ENCODE data around the gene NLRP8. TPM values are rescaled to one million over a fixed set of nuclear protein-coding genes. Genes with fewer than 3 reads are reported as not detected.
A peak's percentile ranks its signal among the peaks of the same experiment; 100 is the strongest.

NLRP8 gene
- total and polyA plus RNA-seq, 2 experiments from 2014 or later: not detected

DNA sequence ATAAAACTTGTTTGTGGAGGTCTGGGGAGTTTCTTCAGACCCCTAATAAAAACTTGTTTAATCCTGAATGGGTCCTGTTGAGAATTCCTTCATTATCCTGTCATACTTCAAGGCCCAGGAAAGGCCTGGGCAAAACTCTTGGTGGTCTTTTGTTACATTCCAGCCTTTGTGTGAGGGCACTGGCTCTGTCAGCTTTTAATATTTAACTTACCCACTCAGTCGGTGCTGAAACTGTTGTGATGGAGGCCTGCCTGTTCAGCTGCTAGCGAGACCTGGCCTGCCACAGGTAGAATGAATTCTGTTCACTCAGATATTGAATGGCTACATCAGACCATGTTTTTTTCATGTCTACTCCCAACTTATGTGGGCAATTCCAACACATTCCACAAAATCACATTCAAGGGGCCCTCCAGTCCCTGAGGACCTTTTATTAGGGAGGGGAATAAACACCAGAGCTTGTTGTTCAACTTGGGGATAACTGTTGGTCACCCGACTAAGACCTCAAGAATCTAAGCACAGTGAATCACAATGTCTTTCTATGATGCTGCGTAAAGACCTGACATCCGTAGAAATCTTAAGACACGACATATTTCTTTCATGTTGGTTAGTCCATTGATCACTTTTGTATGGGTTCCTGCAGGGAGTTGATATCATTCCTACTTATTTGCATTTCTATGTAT lies 12.5 kb downstream of the NLRP8 start:
- H3K27me3 Mint-ChIP-seq (ENCODE audit: insufficient read depth, low read depth, poor library complexity): peaks cover 1% of the 10 kb centered on the region
- H3K36me3 Mint-ChIP-seq (ENCODE audit: low read depth): peaks cover 24% of the 10 kb centered on the region
- H3K4me2 ChIP-seq: no peak overlapping the region
- peaks cover 98% of the 10 kb centered on the region for H3K9me3 Mint-ChIP-seq
- H3K4me3 ChIP-seq: no peak overlapping the region
- no peaks in the 10 kb centered on the region for H3K79me2 ChIP-seq (replicated peaks; ENCODE audit: insufficient read depth)
- no peaks in the 10 kb centered on the region for H3K9me2 ChIP-seq (ENCODE audit: insufficient read depth)
- H2AFZ ChIP-seq: no peak overlapping the region
- H3K27ac ChIP-seq (ENCODE audit: low read depth): no peak overlapping the region
- H3K27me3 ChIP-seq (ENCODE audit: insufficient read depth): no peaks in the 10 kb centered on the region
- ATAC-seq: no peak
- no peak overlapping the region for H3K4me3 Mint-ChIP-seq
- H3K4me1 ChIP-seq (ENCODE audit: insufficient read depth): no peaks in the 10 kb centered on the region
- DNase-seq (ENCODE audit: low spot score): no peak
- 0 out of 2 replicates have a peak, but pooled peaks cover 7% of the 10 kb centered on the region for H3K36me3 ChIP-seq (ENCODE audit: insufficient read depth)
- no peaks in the 10 kb centered on the region for H3F3A ChIP-seq (replicated peaks; ENCODE audit: low read depth)
- H4K20me1 ChIP-seq (replicated peaks; ENCODE audit: insufficient read depth): no peaks in the 10 kb centered on the region
- no peak overlapping the region for H3K27ac Mint-ChIP-seq
- no peaks in the 10 kb centered on the region for H3K4me1 Mint-ChIP-seq
- TF ChIP-seq CREB1 (CRISPR knock-in tag; IDR thresholded peaks at IDR 0.05; ENCODE audit: low read depth) (no peak), EZH2phosphoT487 (IDR thresholded peaks at IDR 0.05; ENCODE audit: unreplicated experiment) (no peak), STAT1 (IDR thresholded peaks at IDR 0.05; ENCODE audit: unreplicated experiment) (no peak), ZNF331 (CRISPR knock-in tag; IDR thresholded peaks at IDR 0.05; ENCODE audit: low read depth) (no peak)
- TF ChIP-seq, protein P1, sequence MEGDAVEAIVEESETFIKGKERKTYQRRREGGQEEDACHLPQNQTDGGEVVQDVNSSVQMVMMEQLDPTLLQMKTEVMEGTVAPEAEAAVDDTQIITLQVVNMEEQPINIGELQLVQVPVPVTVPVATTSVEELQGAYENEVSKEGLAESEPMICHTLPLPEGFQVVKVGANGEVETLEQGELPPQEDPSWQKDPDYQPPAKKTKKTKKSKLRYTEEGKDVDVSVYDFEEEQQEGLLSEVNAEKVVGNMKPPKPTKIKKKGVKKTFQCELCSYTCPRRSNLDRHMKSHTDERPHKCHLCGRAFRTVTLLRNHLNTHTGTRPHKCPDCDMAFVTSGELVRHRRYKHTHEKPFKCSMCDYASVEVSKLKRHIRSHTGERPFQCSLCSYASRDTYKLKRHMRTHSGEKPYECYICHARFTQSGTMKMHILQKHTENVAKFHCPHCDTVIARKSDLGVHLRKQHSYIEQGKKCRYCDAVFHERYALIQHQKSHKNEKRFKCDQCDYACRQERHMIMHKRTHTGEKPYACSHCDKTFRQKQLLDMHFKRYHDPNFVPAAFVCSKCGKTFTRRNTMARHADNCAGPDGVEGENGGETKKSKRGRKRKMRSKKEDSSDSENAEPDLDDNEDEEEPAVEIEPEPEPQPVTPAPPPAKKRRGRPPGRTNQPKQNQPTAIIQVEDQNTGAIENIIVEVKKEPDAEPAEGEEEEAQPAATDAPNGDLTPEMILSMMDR (conservative IDR thresholded peaks at IDR 0.05; ENCODE audit: low read depth in 2 of 2): no peak

- no peaks in the 10 kb centered on the region for H3F3A ChIP-seq (replicated peaks; ENCODE audit: low read depth)
- H3K4me2 ChIP-seq: no peak overlapping the region
Measured at GRCh38 chr19:55962186-55962585, 14.6 kb downstream of the NLRP8 start.

GRCh38 chr19:55973982-55974381 lies 26.4 kb downstream of the NLRP8 start:
- Histone ChIP-seq H3K4me1 (ENCODE audit: insufficient read depth) (no peaks in the 10 kb centered on the region), H3K4me3 (no peak overlapping the region)
- TF ChIP-seq ZNF114 (CRISPR knock-in tag; IDR thresholded peaks at IDR 0.05): no peak
- no peak for TF ChIP-seq EZH2phosphoT487 (IDR thresholded peaks at IDR 0.05; ENCODE audit: unreplicated experiment)
- TF ChIP-seq ZNF462 (CRISPR knock-in tag; IDR thresholded peaks at IDR 0.05): no peak
- TF ChIP-seq STAT1 (IDR thresholded peaks at IDR 0.05; ENCODE audit: unreplicated experiment): no peak
- TF ChIP-seq CREB1 (CRISPR knock-in tag; IDR thresholded peaks at IDR 0.05; ENCODE audit: low read depth): no peak

More at GRCh38 chr19:55962186-55962585, 14.6 kb downstream of the NLRP8 start:
- no peak overlapping the region for H3K27ac Mint-ChIP-seq
- no peak for TF ChIP-seq STAT1 (IDR thresholded peaks at IDR 0.05; ENCODE audit: unreplicated experiment)
- no peak for TF ChIP-seq JUNB (IDR thresholded peaks at IDR 0.05; ENCODE audit: unreplicated experiment)
- H3K4me1 Mint-ChIP-seq: no peaks in the 10 kb centered on the region
- no peaks in the 10 kb centered on the region for H3K9me2 ChIP-seq (ENCODE audit: insufficient read depth)
- peaks cover 7% of the 10 kb centered on the region; the same call in 1 of the 2 replicates for H3K36me3 ChIP-seq (ENCODE audit: insufficient read depth)
- no peaks in the 10 kb centered on the region for H3K79me2 ChIP-seq (replicated peaks; ENCODE audit: insufficient read depth)
- H3K4me3 Mint-ChIP-seq: no peak overlapping the region
- H3K4me3 ChIP-seq: no peak overlapping the region
- no peak overlapping the region for H3K27ac ChIP-seq (ENCODE audit: low read depth)
- H3K4me1 ChIP-seq (ENCODE audit: insufficient read depth): no peaks in the 10 kb centered on the region
- DNase-seq (ENCODE audit: low spot score) (no peak), ATAC-seq (no peak)
- H2AFZ ChIP-seq: no peak overlapping the region
- H3K27me3 Mint-ChIP-seq (ENCODE audit: insufficient read depth, low read depth, poor library complexity): peaks cover 1% of the 10 kb centered on the region
- H3K36me3 Mint-ChIP-seq (ENCODE audit: low read depth): peaks cover 31% of the 10 kb centered on the region
- no peaks in the 10 kb centered on the region for H4K20me1 ChIP-seq (replicated peaks; ENCODE audit: insufficient read depth)
- H3K27me3 ChIP-seq (ENCODE audit: insufficient read depth): no peaks in the 10 kb centered on the region
- peaks cover 94% of the 10 kb centered on the region for H3K9me3 Mint-ChIP-seq

More at GRCh38 chr19:55973982-55974381, 26.4 kb downstream of the NLRP8 start:
- no peak overlapping the region for H3K4me2 ChIP-seq
- H3K79me2 ChIP-seq (replicated peaks; ENCODE audit: insufficient read depth): no peaks in the 10 kb centered on the region
- no peaks in the 10 kb centered on the region for H3K27me3 ChIP-seq (ENCODE audit: insufficient read depth)
- Mint-ChIP-seq H3K9me3 (peaks cover 87% of the 10 kb centered on the region), H3K27me3 (ENCODE audit: insufficient read depth, low read depth, poor library complexity) (no peaks in the 10 kb centered on the region), H3K36me3 (ENCODE audit: low read depth) (peaks cover 44% of the 10 kb centered on the region), H3K4me3 (no peak overlapping the region), H3K27ac (no peak overlapping the region), H3K4me1 (no peaks in the 10 kb centered on the region)
- H3K27ac ChIP-seq (ENCODE audit: low read depth): no peak overlapping the region
- no peaks in the 10 kb centered on the region for H4K20me1 ChIP-seq (replicated peaks; ENCODE audit: insufficient read depth)
- no peaks in the 10 kb centered on the region for H3K9me2 ChIP-seq (ENCODE audit: insufficient read depth)
- no peaks in the 10 kb centered on the region for H3F3A ChIP-seq (replicated peaks; ENCODE audit: low read depth)
- ATAC-seq (no peak), DNase-seq (ENCODE audit: low spot score) (peak; percentile 1)
- no peak overlapping the region for H2AFZ ChIP-seq
- H3K36me3 ChIP-seq (ENCODE audit: insufficient read depth): no peaks in the 10 kb centered on the region
